Measurements from ENCODE around the gene SPEF1. TPM values are rescaled to one million over a fixed set of nuclear protein-coding genes. Genes with fewer than 3 reads are reported as not detected.

Gene SPEF1
- total RNA-seq, 4 donors from 2014 or later, result 0.26 to 1.3 (median 0.37) TPM; not detected in 1

DNA sequence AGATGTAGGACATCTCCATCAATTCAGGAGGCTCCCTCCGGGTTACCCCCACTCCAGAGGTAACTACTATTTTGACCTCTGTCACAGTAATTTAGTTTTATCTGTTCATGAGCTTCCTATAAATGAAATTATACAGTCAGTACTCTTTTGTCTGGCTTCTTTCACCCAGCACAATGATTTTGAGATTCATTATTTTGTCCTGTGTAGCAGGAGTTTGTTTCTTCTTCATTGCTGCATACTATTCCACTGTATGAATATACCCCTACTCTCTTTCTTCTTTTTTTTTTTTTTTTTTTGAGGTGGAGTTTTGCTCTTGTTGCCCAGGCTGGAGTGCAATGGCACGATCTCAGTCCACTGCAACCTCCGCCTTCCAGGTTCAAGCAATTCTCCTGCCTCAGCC lies 27.3 kb upstream of the SPEF1 start:
- Histone ChIP-seq H3K27ac (peak overlapping the region; percentile 92 to 96), H3K4me1 (peaks cover 13 to 42% of the 10 kb centered on the region in 2 donors), H3K27me3 (no peaks in the 10 kb centered on the region), H3K36me3 (no peaks in the 10 kb centered on the region), H3K9me3 (no peaks in the 10 kb centered on the region), H3K4me3 (no peak overlapping the region)
- DNase-seq, result no peak
- no peak for TF ChIP-seq CTCF (IDR thresholded peaks at IDR 0.05)
- no peak for TF ChIP-seq POLR2A (IDR thresholded peaks at IDR 0.05)
- intact Hi-C loops (cut with DNase I; ENCODE audit: low total_unique reads), result no loop called here

DNA sequence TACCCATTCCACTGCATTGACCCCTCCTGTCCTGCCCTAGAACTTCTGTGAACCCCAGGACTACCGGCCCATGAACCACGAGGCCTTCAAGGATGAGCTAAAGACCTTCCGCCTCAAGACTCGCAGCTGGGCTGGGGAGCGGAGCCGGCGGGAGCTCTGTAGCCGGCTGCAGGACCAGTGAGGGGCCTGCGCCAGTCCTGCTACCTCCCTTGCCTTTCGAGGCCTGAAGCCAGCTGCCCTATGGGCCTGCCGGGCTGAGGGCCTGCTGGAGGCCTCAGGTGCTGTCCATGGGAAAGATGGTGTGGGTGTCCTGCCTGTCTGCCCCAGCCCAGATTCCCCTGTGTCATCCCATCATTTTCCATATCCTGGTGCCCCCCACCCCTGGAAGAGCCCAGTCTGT lies 23.5 kb upstream of the SPEF1 start:
- Histone ChIP-seq H3K4me1 (peaks cover 6 to 29% of the 10 kb centered on the region in 2 donors), H3K36me3 (no peaks in the 10 kb centered on the region), H3K4me3 (no peak overlapping the region), H3K9me3 (no peaks in the 10 kb centered on the region), H3K27ac (peak overlapping the region; percentile 92 to 96), H3K27me3 (no peaks in the 10 kb centered on the region)
- intact Hi-C loops (cut with DNase I; ENCODE audit: low total_unique reads), result no loop called here
- TF ChIP-seq CTCF (IDR thresholded peaks at IDR 0.05), result no peak
- TF ChIP-seq POLR2A (IDR thresholded peaks at IDR 0.05), result no peak
- DNase-seq, result no peak

DNA sequence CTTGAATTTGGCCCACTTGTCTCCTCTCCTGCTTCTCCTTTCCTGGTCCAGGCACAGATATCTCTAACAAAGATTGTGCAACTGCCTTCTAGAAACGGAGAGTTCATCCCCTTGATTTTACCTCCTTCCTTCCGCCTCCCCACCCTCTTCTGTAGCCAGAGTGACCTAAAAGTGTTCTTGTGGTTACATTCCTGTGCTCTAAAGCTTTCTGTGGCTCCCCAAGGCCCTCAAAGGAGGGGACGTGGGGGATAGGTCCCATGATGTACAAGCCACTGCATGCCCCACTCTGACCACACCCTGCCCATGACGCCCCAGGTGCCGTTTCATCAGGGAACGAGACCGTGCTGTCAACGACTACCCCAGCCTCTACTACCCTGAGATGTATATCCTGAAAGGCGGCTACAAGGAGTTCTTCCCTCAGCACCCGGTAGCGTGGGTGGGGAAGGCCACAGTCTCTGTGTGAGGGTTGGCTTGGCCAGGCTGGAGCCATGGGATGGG lies 23.1 kb upstream of the SPEF1 start:
- Histone ChIP-seq H3K27me3 (no peaks in the 10 kb centered on the region), H3K9me3 (no peaks in the 10 kb centered on the region), H3K4me1 (peaks cover 6 to 26% of the 10 kb centered on the region in 2 donors), H3K27ac (peak overlapping the region; percentile 92 to 96), H3K4me3 (no peak overlapping the region), H3K36me3 (no peaks in the 10 kb centered on the region)
- intact Hi-C loops (cut with DNase I; ENCODE audit: low total_unique reads), result no loop called here
- TF ChIP-seq POLR2A (IDR thresholded peaks at IDR 0.05), result no peak
- no peak for TF ChIP-seq CTCF (IDR thresholded peaks at IDR 0.05)
- DNase-seq, result no peak

DNA sequence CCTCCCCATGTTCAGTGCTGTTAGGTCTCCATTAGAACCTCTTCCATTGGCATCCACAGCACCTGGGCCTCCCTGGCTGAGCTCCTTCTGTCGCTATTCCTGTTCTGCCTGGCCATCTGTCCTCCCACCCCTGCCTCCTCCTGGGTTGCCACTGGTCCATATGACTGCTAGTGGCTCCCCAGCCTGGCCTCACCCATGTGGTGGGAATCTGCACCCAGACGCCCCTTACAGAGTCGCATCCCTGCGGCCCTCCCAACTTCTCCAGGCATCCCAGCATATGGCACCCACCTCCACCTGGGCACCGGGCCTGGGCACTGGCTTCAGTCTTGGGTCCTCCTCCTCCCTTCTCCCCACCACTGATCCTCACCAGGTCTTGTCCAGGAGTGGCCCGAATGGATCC lies 22.6 kb upstream of the SPEF1 start:
- H3K27me3 ChIP-seq, result no peaks in the 10 kb centered on the region
- no peaks in the 10 kb centered on the region for H3K9me3 ChIP-seq
- H3K27ac ChIP-seq, result peak overlapping the region in 1 of 2 donors; percentile 92
- H3K36me3 ChIP-seq, result no peaks in the 10 kb centered on the region
- no peak for DNase-seq
- no peak overlapping the region for H3K4me3 ChIP-seq
- no peak for TF ChIP-seq POLR2A (IDR thresholded peaks at IDR 0.05)
- TF ChIP-seq CTCF (IDR thresholded peaks at IDR 0.05), result no peak
- intact Hi-C loops (cut with DNase I; ENCODE audit: low total_unique reads), result no loop called here
- peaks cover 6 to 30% of the 10 kb centered on the region in 2 donors for H3K4me1 ChIP-seq

- TF ChIP-seq CTCF (IDR thresholded peaks at IDR 0.05) (no peak), POLR2A (IDR thresholded peaks at IDR 0.05) (no peak)
- no peaks in the 10 kb centered on the region for H3K9me3 ChIP-seq
- H3K27me3 ChIP-seq, result no peaks in the 10 kb centered on the region
- intact Hi-C loops (cut with DNase I; ENCODE audit: low total_unique reads), result no loop called here
- H3K4me1 ChIP-seq, result peaks cover 6 to 31% of the 10 kb centered on the region in 2 donors
- H3K36me3 ChIP-seq, result no peaks in the 10 kb centered on the region
- H3K4me3 ChIP-seq, result no peak overlapping the region
- no peak for DNase-seq
- no peak overlapping the region for H3K27ac ChIP-seq
These were observed 22.0 kb upstream of the SPEF1 start for GRCh38 chr20:3803289-3803688.
